HepG2 (cell line): ENCODE measurements around the gene RREB1. TPM values are rescaled to one million over a fixed set of nuclear protein-coding genes. Genes with fewer than 3 reads are reported as not detected.

Source experiments
- CBFB ChIP-seq: sonication (generic); formaldehyde crosslinking; IDR thresholded peaks from 2 replicates; pipeline ENCODE4 v1.4.0; 2020; ENCODE audit warnings: missing genetic modification reagents
- GABPB1 ChIP-seq: IDR thresholded peaks from 2 replicates; pipeline ENCODE4 v1.6.1; 2016; ENCODE audit warnings: mild to moderate bottlenecking, missing genetic modification reagents, moderate library complexity, missing compliant biosample characterization
- HDAC6 ChIP-seq: fragments of 200-600 bp; sonication (generic); IDR thresholded peaks from 2 replicates; pipeline ENCODE4 v1.7.0; 2017; ENCODE audit warnings: mild to moderate bottlenecking, antibody characterized with exemption, low read length, low read depth
- IRF9 ChIP-seq: sonication (generic); formaldehyde crosslinking; IDR thresholded peaks from 2 replicates; pipeline ENCODE4 v1.8.0; 2022; ENCODE audit warnings: missing genetic modification reagents, mild to moderate bottlenecking, borderline replicate concordance
- KLF16 ChIP-seq, 2 experiments: sonication (generic) in 1 of 2; formaldehyde crosslinking in 1 of 2; IDR thresholded peaks; 2 replicates each; pipeline versions ENCODE4 v1.6.1 to v1.8.0; 2016 to 2023; ENCODE audit warnings: missing genetic modification reagents in 2 of 2, missing compliant biosample characterization in 1 of 2
- NR1H2 ChIP-seq: sonication (generic); formaldehyde crosslinking; IDR thresholded peaks from 2 replicates; pipeline ENCODE4 v1.8.1; 2022; ENCODE audit warnings: low read depth, missing genetic modification reagents, borderline replicate concordance
- RCOR2 ChIP-seq: IDR thresholded peaks from 2 replicates; pipeline ENCODE4 v1.6.1; 2016; ENCODE audit warnings: missing biosample characterization, missing genetic modification reagents
- RNF219 ChIP-seq: sonication (generic); formaldehyde crosslinking; IDR thresholded peaks from 2 replicates; pipeline ENCODE4 v1.5.0; 2020; ENCODE audit warnings: mild to moderate bottlenecking, missing genetic modification reagents
- SOX13 ChIP-seq, 3 experiments: fragments of 450-650 bp in 1 of 3; sonication (generic) in 1 of 3; formaldehyde crosslinking in 1 of 3; IDR thresholded peaks in 2 of 3; conservative IDR thresholded peaks in 1 of 3; 2 replicates each; pipeline versions ENCODE4 v1.5.0 to v1.6.1; 2016 to 2020; ENCODE audit warnings: antibody characterized with exemption in 1 of 3, mild to moderate bottlenecking in 1 of 3, missing compliant biosample characterization in 1 of 3, missing genetic modification reagents in 1 of 3, moderate library complexity in 1 of 3
- SP2 ChIP-seq: sonication (generic); formaldehyde crosslinking; IDR thresholded peaks from 2 replicates; pipeline ENCODE4 v1.5.1; 2020; ENCODE audit warnings: mild to moderate bottlenecking, missing genetic modification reagents
- SSRP1 ChIP-seq: IDR thresholded peaks from 2 replicates; pipeline ENCODE4 v1.6.1; 2016; ENCODE audit warnings: control low read depth
- ZBTB34 ChIP-seq: sonication (generic); formaldehyde crosslinking; IDR thresholded peaks from 2 replicates; pipeline ENCODE4 v1.8.0; 2022; ENCODE audit warnings: mild to moderate bottlenecking, missing genetic modification reagents
- ZBTB8A ChIP-seq: sonication (generic); formaldehyde crosslinking; IDR thresholded peaks from 2 replicates; pipeline ENCODE4 v1.4.0; 2020; ENCODE audit warnings: mild to moderate bottlenecking, low read depth, missing genetic modification reagents, borderline replicate concordance
- ZNF234 ChIP-seq: sonication (generic); formaldehyde crosslinking; conservative IDR thresholded peaks from 2 replicates; pipeline ENCODE4 v1.5.1; 2020; ENCODE audit warnings: mild to moderate bottlenecking, missing genetic modification reagents
- ZNF367 ChIP-seq: sonication (generic); formaldehyde crosslinking; IDR thresholded peaks from 2 replicates; pipeline ENCODE4 v1.4.0; 2020; ENCODE audit warnings: missing genetic modification reagents, borderline replicate concordance
- ZNF451 ChIP-seq: sonication (generic); formaldehyde crosslinking; IDR thresholded peaks from 2 replicates; pipeline ENCODE4 v1.5.0; 2020; ENCODE audit warnings: mild to moderate bottlenecking, missing genetic modification reagents
- ZNF572 ChIP-seq: sonication (generic); formaldehyde crosslinking; IDR thresholded peaks from 2 replicates; pipeline ENCODE4 v1.5.1; 2020; ENCODE audit warnings: mild to moderate bottlenecking, missing genetic modification reagents
- ZNF678 ChIP-seq: sonication (generic); formaldehyde crosslinking; IDR thresholded peaks from 2 replicates; pipeline ENCODE4 v1.4.0; 2020; ENCODE audit warnings: mild to moderate bottlenecking, missing genetic modification reagents
- ZNF788 ChIP-seq: sonication (generic); formaldehyde crosslinking; IDR thresholded peaks from 2 replicates; pipeline ENCODE4 v1.5.0; 2020; ENCODE audit warnings: mild to moderate bottlenecking, missing genetic modification reagents, borderline replicate concordance
- polyA plus RNA-seq, 8 experiments: library from polyadenylated mRNA; depleted of rRNA in 3 of 8; stranded (reverse) in 7 of 8; unstranded in 1 of 8; fragments of >200 nt; fragmentation: Illumina TruSeq in 4 of 8; extraction: Trizol in 4 of 8; gene quantifications; 2 replicates each; pipeline versions ENCODE4 v1.2.1 to v1.2.3, GENCODE V29; 2011 to 2016; ENCODE audit warnings: low read depth in 4 of 8, missing spikeins in 1 of 8, mixed read lengths in 1 of 8; ENCODE audit not compliant: insufficient read depth in 1 of 8
- total RNA-seq, 5 experiments: library from RNA; depleted of rRNA; stranded (reverse); fragments of >200 nt; fragmentation: Illumina TruSeq; extraction: Trizol; gene quantifications; 2 replicates each; pipeline ENCODE4 v1.2.3, GENCODE V29; 2016; ENCODE audit warnings: low read depth in 1 of 5
- TF ChIP-seq, protein P1 (sequence below): sonication (generic); formaldehyde crosslinking; IDR thresholded peaks from 2 replicates; pipeline ENCODE4 v1.5.1; 2020; ENCODE audit warnings: missing genetic modification reagents, mild to moderate bottlenecking, borderline replicate concordance
- TF ChIP-seq, protein P2 (sequence below): sonication (generic); formaldehyde crosslinking; IDR thresholded peaks from 2 replicates; pipeline ENCODE4 v1.4.0; 2020; ENCODE audit warnings: low read depth, mild to moderate bottlenecking, missing genetic modification reagents
- TF ChIP-seq, protein P3 (sequence below): sonication (generic); formaldehyde crosslinking; IDR thresholded peaks from 2 replicates; pipeline ENCODE4 v1.5.0; 2020; ENCODE audit warnings: missing genetic modification reagents

RREB1 gene
- total and polyA plus RNA-seq, 2 of the 13 experiments (the other 11 are each of a cell fraction or from before 2014, with no cell fraction given): 6.1 to 23.2 TPM

DNA sequence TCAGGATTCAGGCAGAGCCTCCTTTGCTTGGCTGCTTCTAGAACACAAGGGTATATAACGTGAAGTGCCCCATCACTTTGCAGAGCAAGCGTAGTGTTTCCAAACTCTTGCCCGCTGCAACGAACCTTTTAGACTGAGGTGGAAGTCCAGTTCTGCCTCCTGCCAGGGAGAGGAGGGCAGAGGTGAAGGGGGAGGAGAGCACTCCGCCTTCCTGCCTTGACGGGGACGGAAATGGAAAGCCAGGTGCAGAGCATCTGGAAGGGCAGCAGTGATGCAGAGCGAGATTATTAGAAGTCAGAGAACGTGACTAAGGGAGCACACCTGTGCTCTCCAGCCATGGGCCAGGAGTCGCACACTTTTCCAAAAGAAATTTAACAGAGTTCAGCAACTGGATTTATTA lies 63.4 kb downstream of the RREB1 start (continued):
- TF ChIP-seq RNF219 (CRISPR knock-in tag) (no peak), IRF9 (CRISPR knock-in tag) (no peak), HDAC6 (no peak), NR1H2 (CRISPR knock-in tag) (no peak), ZBTB8A (no peak), SOX13 (IDR thresholded peaks at IDR 0.05) (no peak), SOX13 (CRISPR knock-in tag; conservative IDR thresholded peaks at IDR 0.05 in 1 of 2, IDR thresholded peaks at IDR 0.05 in 1 of 2) (peak in 1 of 2 experiments; percentile 37; a peak in 1 of 4 replicates), ZNF678 (CRISPR knock-in tag) (no peak), ZNF572 (CRISPR knock-in tag) (no peak), ZBTB34 (CRISPR knock-in tag) (no peak), ZNF788 (CRISPR knock-in tag) (peak; percentile 33; the same call in 1 of the 2 replicates), GABPB1 (CRISPR knock-in tag) (0 out of 2 replicates have a peak, but pooled peaks have one; percentile 21), ZNF367 (no peak), SP2 (no peak), ZNF451 (CRISPR knock-in tag) (no peak), SSRP1 (CRISPR knock-in tag) (no peak), CBFB (CRISPR knock-in tag) (no peak), KLF16 (CRISPR knock-in tag; IDR thresholded peaks at IDR 0.05) (no peak), ZNF234 (CRISPR knock-in tag) (no peak), RCOR2 (peak; percentile 80; the same call in 1 of the 2 replicates)
- TF ChIP-seq, protein P1, sequence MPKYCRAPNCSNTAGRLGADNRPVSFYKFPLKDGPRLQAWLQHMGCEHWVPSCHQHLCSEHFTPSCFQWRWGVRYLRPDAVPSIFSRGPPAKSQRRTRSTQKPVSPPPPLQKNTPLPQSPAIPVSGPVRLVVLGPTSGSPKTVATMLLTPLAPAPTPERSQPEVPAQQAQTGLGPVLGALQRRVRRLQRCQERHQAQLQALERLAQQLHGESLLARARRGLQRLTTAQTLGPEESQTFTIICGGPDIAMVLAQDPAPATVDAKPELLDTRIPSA (CRISPR knock-in tag): no peak
- TF ChIP-seq, protein P2, sequence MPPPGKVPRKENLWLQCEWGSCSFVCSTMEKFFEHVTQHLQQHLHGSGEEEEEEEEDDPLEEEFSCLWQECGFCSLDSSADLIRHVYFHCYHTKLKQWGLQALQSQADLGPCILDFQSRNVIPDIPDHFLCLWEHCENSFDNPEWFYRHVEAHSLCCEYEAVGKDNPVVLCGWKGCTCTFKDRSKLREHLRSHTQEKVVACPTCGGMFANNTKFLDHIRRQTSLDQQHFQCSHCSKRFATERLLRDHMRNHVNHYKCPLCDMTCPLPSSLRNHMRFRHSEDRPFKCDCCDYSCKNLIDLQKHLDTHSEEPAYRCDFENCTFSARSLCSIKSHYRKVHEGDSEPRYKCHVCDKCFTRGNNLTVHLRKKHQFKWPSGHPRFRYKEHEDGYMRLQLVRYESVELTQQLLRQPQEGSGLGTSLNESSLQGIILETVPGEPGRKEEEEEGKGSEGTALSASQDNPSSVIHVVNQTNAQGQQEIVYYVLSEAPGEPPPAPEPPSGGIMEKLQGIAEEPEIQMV (CRISPR knock-in tag): peak; percentile 31; the same call in 1 of the 2 replicates
- TF ChIP-seq, protein P3, sequence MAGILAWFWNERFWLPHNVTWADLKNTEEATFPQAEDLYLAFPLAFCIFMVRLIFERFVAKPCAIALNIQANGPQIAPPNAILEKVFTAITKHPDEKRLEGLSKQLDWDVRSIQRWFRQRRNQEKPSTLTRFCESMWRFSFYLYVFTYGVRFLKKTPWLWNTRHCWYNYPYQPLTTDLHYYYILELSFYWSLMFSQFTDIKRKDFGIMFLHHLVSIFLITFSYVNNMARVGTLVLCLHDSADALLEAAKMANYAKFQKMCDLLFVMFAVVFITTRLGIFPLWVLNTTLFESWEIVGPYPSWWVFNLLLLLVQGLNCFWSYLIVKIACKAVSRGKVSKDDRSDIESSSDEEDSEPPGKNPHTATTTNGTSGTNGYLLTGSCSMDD (CRISPR knock-in tag): no peak
